Hepatocyte (in vitro differentiated cells): Measurements from ENCODE around the gene KIAA0825.

Source experiments
- CTCF ChIP-seq: fragments of 200-600 bp; sonication (generic); IDR thresholded peaks from 2 replicates; pipeline ENCODE4 v1.5.1; 2016; ENCODE audit warnings: antibody characterized with exemption, mild to moderate bottlenecking; ENCODE audit not compliant: poor library complexity
- EZH2 ChIP-seq: fragments of 200-600 bp; sonication (generic); IDR thresholded peaks from 2 replicates; pipeline ENCODE4 v1.6.1; 2016; ENCODE audit warnings: antibody characterized with exemption, mild to moderate bottlenecking, borderline replicate concordance
- EZH2phosphoT487 ChIP-seq: fragments of 200-600 bp; sonication (generic); IDR thresholded peaks from one replicate; pipeline ENCODE4 v1.6.1; 2018; ENCODE audit warnings: antibody characterized with exemption, mild to moderate bottlenecking, low read depth, moderate library complexity; ENCODE audit not compliant: unreplicated experiment, severe bottlenecking

GRCh38 chr5:94551858-94552257 is 66.5 kb downstream of the KIAA0825 start:
- TF ChIP-seq CTCF (no peak), EZH2 (no peak), EZH2phosphoT487 (no peak)
